GM12891 (cell line): Measurements from ENCODE around the gene DIRAS1.

Experiments used
- PAX5 ChIP-seq: IDR thresholded peaks from 2 replicates; pipeline ENCODE4 v1.6.1; 2011; ENCODE audit warnings: low read length, moderate library complexity, mild to moderate bottlenecking; ENCODE audit not compliant: insufficient read depth, severe bottlenecking
- POLR2A ChIP-seq: IDR thresholded peaks from 2 replicates; pipeline ENCODE4 v1.6.1; 2011; ENCODE audit warnings: low read depth, low read length, control low read depth
- POLR2AphosphoS5 ChIP-seq: IDR thresholded peaks from 2 replicates; pipeline ENCODE4 v1.6.1; 2011; ENCODE audit warnings: low read depth, low read length, control low read depth
- SPI1 ChIP-seq: IDR thresholded peaks from 2 replicates; pipeline ENCODE4 v1.6.1; 2011; ENCODE audit warnings: low read depth, low read length, control low read depth
- TAF1 ChIP-seq: IDR thresholded peaks from 2 replicates; pipeline ENCODE4 v1.6.1; 2011; ENCODE audit warnings: low read depth, low read length, control low read depth

DNA sequence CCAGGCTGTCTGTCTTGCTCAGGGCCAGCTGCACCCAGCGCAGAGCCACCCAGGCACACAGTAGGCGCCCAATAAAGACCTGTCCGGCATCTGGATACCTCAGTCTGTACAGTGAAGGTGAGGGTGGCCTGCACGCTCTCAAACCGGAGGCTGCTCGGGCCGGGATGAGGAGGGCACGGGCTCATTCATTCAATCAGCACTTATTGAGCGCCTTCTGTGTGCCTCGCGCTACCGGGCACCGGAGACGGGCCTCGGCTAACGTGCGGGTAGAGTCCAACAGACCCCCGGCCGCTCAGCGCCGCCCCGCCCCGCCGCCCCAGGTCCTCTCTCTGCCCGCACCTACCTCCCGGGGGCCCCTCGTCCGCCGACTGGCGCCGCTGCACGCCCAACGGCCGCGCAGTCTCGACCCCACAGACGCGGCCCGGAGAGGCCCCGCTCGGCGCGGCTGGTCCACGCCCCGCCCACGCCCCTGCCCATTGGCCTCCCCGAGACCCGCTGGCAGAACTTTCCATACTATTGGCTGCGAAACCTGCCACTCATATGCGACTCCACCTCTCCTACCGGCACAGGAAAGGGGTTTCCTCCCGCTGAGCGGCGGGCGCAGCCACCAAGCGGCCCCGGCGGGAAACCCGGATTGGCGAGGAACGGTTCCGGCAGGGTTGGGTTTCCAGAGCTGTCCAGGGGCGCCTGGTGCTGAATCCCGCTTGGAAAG is 18.6 kb upstream of the DIRAS1 start, which contains the start of gene SLC39A3:
- TF ChIP-seq POLR2A = no peak
- TF ChIP-seq TAF1 = no peak
- TF ChIP-seq SPI1 = no peak
- no peak for TF ChIP-seq POLR2AphosphoS5
- TF ChIP-seq PAX5 = no peak
